Keratinocyte (primary cell): ENCODE measurements around the gene CTSZ.

Experiments used
- CTCF ChIP-seq, 3 experiments: IDR thresholded peaks in 1 of 3; conservative IDR thresholded peaks in 1 of 3; optimal IDR thresholded peaks in 1 of 3; 2 replicates in 2 of 3; 3 replicates in 1 of 3; pipeline versions ENCODE3 to v1.5.1; 2011; ENCODE audit warnings: low read length in 3 of 3, mild to moderate bottlenecking in 3 of 3, moderate library complexity in 2 of 3, control low read depth in 1 of 3, inconsistent platforms in 1 of 3; ENCODE audit not compliant: insufficient read depth in 2 of 3; ENCODE audit errors: extremely low read depth in 1 of 3
- EZH2 ChIP-seq: IDR thresholded peaks from one replicate; pipeline ENCODE4 v1.6.1; 2012; ENCODE audit warnings: inconsistent platforms, mild to moderate bottlenecking, low read length, moderate library complexity

- no peak for TF ChIP-seq CTCF (optimal IDR thresholded peaks at IDR 0.05 in 1 of 3, IDR thresholded peaks at IDR 0.05 in 1 of 3, conservative IDR thresholded peaks at IDR 0.05 in 1 of 3; ENCODE audit: extremely low read depth in 1 of 3, insufficient read depth in 2 of 3, low read length in 3 of 3)
- no peak for TF ChIP-seq EZH2
These were observed 9.9 kb upstream of the CTSZ start for GRCh38 chr20:59016795-59017492.
